ENCODE results near the gene PARD3. TPM values are rescaled to one million over a fixed set of nuclear protein-coding genes. Genes with fewer than 3 reads are reported as not detected.

The PARD3 gene
- total RNA-seq, 2 experiments from 2014 or later: 0.15 to 0.18 TPM

DNA sequence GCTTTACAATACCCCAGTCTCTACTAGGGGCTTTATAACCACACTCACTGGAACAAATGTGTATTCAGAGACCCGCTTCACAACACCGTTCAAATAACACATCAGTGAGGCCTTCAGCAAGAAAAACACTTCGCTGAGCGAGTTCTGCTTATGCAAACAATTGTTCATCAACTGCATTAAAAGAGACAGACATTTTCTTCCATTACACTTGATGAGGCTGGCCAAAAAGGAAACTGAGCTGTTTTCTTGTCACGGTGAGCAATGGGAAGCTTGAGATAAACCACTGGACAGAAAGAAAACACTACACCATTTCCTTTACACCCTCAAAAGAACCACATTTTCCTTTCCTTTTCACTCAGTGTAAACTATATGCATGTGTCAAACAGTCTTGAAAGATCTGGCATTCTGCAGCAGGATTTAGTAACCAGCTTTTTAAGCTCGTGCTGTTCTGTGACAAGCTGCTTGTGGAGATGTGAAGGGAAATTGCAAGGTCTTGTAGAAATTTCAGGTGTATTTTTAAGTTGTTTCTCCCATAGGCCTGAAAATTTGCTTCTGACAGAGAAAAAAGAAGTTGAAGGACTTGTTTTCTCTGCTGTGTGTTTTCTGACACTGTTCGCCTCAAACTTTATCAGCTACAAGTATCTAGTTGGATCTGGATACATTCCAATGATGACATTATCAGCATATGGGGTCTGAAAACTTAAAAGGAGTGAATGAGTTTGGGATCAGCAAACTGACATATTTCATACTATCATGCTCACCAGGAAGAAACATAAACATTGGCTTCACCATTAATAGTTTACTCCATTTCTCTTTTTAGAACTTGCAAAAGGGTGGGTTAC lies 693.1 kb downstream of the PARD3 start:
- Mint-ChIP-seq H3K27me3 (no peaks in the 10 kb centered on the region), H3K4me1 (peaks cover 19% of the 10 kb centered on the region), H3K36me3 (ENCODE audit: low read depth) (no peaks in the 10 kb centered on the region), H3K4me3 (no peak overlapping the region), H3K27ac (no peak overlapping the region), H3K9me3 (no peaks in the 10 kb centered on the region)
- no peak for DNase-seq
- POLR2A ChIA-PET: no interaction called here
- CTCF ChIA-PET: no interaction called here

DNA sequence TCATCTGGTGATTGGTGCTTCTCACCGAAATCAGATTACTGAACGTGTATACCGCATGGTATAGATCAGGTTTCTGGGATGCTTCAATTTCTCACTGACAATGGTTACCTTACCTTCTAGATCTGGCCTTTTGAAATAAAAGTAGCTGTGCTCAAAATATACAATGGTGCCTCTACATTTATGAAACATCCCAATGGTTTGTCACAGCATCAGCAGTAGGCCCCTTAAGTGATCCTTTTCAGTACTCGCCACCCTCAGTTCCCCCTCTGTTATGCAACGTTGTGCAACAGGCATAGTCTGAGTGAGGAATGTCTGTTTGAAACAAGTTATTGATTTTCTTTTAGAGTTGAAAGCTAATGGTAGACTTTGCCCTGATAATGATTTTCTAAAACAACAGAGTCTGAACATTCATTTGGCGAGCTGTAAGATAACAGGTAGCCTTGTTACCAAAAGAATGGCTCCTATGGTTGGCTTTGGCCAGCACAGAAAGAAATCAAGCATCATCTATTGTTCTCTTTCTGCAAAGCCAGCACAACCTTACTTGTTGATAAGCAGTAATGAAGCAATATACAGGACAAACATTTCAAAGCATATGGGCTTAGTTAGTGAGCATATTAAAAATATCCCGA lies 693.9 kb downstream of the PARD3 start:
- Mint-ChIP-seq H3K27ac (no peak overlapping the region), H3K9me3 (no peaks in the 10 kb centered on the region), H3K36me3 (ENCODE audit: low read depth) (no peaks in the 10 kb centered on the region), H3K27me3 (no peaks in the 10 kb centered on the region), H3K4me1 (peaks cover 19% of the 10 kb centered on the region), H3K4me3 (no peak overlapping the region)
- DNase-seq: no peak
- CTCF ChIA-PET: no interaction called here
- POLR2A ChIA-PET: no interaction called here

DNA sequence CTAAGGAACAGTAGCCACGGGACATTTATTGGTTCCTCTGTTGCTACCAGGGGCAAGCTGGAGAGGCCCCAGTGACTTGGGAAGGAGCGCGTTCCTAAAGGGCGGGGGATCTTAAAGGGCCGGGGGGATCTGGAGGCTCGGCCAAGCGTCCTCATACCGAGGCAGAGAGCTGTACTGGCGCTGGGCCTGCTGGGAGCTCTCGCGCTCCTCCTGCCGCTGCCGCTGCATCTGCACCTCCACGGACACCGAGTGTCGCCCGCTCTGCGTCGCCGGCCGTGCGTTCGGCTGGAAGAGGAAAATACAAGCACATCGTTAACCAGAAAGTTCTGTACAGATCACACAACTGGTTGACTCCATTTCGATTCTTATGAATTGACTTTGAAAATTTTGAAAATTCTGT lies 695.6 kb downstream of the PARD3 start:
- ChIA-PET CTCF (no interaction called here), POLR2A (no interaction called here)
- no peak overlapping the region for H3K4me3 Mint-ChIP-seq
- no peak overlapping the region for H3K27ac Mint-ChIP-seq
- H3K36me3 Mint-ChIP-seq (ENCODE audit: low read depth): no peaks in the 10 kb centered on the region
- DNase-seq: no peak
- H3K27me3 Mint-ChIP-seq: no peaks in the 10 kb centered on the region
- H3K4me1 Mint-ChIP-seq: peaks cover 19% of the 10 kb centered on the region
- no peaks in the 10 kb centered on the region for H3K9me3 Mint-ChIP-seq

DNA sequence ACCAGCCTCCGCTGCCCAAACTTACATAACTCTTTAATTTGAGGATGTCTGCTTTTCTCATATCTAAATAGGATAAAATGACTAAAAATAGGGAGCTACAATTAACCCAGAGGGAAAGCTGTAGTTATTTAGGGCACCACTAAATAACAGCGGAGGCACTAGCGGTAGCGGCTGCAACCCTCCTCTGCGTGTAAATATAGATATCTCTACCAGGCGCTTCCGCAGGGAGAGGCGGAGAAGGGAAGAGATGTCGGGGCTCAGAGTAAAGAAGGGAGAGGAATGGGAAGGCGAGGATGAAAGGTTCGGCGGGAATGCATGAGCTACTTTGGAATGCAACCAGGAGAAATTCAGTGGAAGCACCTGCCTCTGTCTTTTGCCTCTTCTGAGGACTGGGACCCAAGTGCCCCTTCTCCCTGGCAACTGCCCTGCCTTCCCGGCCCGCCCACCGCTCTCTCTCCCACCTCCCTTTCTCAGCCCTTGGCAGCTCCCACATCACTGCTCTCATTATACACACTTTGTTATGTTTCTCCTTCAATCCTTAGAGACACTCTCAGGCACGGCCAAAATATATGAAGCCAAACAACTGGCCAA lies 698.3 kb downstream of the PARD3 start:
- ChIA-PET CTCF (no interaction called here), POLR2A (no interaction called here)
- DNase-seq: no peak
- no peaks in the 10 kb centered on the region for H3K27me3 Mint-ChIP-seq
- H3K27ac Mint-ChIP-seq: no peak overlapping the region
- H3K4me3 Mint-ChIP-seq: no peak overlapping the region
- no peaks in the 10 kb centered on the region for H3K36me3 Mint-ChIP-seq (ENCODE audit: low read depth)
- H3K4me1 Mint-ChIP-seq: peaks cover 7% of the 10 kb centered on the region
- no peaks in the 10 kb centered on the region for H3K9me3 Mint-ChIP-seq

DNA sequence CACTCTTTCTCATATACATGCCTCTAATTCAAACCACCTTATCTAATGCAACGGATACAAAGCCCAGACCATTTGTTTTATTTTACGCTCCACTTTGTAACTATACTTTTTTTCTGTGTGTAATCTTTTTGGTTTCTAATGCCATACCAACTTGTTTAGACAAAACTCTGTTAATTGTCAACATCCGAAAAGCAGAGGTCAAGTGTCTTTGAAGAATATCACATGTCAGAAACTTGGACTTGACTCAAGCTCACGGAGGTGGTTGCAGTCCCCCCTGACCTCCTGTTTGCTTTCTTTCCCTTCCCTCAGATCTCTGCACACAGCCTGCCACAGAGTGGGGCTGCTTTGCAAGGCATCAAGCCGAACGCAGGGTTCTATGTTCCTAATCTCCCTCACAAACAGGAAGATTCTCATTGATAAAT lies 698.9 kb downstream of the PARD3 start:
- no peak overlapping the region for H3K27ac Mint-ChIP-seq
- POLR2A ChIA-PET: no interaction called here
- peaks cover 2% of the 10 kb centered on the region for H3K4me1 Mint-ChIP-seq

DNA sequence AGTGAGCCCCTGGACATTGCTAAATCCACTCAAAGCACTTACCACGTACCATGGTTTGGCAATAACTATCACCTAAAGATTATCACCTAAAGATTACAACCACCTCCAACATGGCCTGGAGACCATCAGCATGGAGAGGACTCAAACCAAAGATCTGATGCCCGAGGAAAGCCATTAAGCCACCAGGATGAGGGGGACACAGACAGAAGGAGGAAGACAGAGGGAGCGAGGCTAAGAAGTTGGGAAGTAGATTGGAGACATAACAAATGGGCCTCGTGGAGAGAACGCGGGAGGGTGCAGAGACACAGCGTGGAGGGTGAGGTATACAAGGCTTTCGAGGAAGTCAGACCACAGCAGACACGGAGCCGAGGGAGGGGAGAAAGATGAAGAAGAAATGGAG lies 700.2 kb downstream of the PARD3 start:
- ChIA-PET CTCF (no interaction called here), POLR2A (no interaction called here)
- H3K27ac Mint-ChIP-seq: no peak overlapping the region
- H3K27me3 Mint-ChIP-seq: no peaks in the 10 kb centered on the region
- H3K36me3 Mint-ChIP-seq (ENCODE audit: low read depth): no peaks in the 10 kb centered on the region
- H3K4me1 Mint-ChIP-seq: no peaks in the 10 kb centered on the region
- DNase-seq: no peak
- H3K4me3 Mint-ChIP-seq: no peak overlapping the region
- H3K9me3 Mint-ChIP-seq: no peaks in the 10 kb centered on the region

More for the DNA sequence above, 698.9 kb downstream of the PARD3 start:
- no peak overlapping the region for H3K4me3 Mint-ChIP-seq
- no peaks in the 10 kb centered on the region for H3K27me3 Mint-ChIP-seq
- CTCF ChIA-PET: no interaction called here
- no peak for DNase-seq
- no peaks in the 10 kb centered on the region for H3K36me3 Mint-ChIP-seq (ENCODE audit: low read depth)
- no peaks in the 10 kb centered on the region for H3K9me3 Mint-ChIP-seq

DNA sequence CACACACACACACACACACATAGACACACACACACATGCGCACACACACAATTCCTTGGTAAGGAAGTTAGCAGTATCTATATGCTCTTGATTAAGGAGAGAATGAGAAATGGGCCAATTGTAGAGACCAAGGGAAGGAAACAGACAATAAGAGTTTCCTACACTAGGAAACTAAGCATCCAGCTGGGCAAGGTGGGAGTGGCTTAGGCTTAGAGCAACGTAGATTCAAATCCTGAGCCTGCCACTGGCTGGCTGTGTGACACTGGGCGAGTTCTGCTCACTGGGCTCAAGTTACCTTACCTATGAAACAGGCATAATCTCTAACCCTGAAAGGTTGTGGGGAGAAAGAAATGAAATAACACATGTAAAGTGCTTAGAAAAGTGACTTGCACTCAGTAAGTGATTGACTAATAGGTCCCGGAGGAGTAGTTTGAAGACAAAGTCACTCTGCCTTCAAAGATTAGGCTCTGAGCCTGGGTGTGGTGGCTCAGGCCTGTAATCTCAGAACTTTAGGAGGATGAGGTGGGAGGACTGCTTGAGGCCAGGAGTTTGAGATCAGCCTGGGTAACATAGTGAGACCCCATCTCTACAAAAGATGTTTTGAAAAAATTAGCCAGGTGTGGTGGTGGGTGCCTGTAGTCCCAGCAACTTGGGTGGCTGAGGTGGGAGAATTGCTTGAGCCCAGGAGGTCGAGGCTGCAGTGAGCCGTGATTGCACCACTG lies 701.4 kb downstream of the PARD3 start:
- no peak for DNase-seq
- H3K4me3 Mint-ChIP-seq: no peak overlapping the region
- ChIA-PET CTCF (no interaction called here), POLR2A (no interaction called here)
- no peaks in the 10 kb centered on the region for H3K4me1 Mint-ChIP-seq
- no peak overlapping the region for H3K27ac Mint-ChIP-seq
- no peaks in the 10 kb centered on the region for H3K9me3 Mint-ChIP-seq
- H3K36me3 Mint-ChIP-seq (ENCODE audit: low read depth): no peaks in the 10 kb centered on the region
- H3K27me3 Mint-ChIP-seq: no peaks in the 10 kb centered on the region

DNA sequence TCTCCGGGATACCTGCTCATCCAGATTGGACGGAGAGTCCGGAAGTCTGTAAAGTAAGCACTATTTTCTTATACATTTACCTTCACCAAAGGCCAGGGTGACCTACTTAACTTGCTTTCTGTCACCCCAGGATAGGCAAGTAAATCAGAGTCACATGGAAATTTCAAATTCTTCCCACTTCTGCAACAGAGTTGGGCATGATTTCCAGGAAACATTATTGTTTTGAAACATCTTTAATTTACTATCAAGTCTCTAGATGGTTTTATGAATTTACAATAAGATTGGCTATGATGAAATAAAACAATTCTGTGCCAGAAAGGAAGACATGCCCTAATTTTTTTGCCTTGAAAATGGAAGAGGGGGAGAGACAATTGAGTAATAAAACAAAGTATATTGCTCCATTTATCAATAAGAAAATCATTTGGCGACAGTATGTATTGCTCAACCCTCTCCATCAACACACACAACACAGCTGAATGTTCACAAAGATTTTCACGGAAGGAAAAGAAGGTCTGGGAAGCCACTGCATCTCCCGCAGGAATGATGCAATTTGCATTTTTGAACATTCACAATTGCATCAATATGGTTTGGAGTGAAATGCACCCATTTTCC lies 702.8 kb downstream of the PARD3 start:
- H3K27ac Mint-ChIP-seq: no peak overlapping the region
- ChIA-PET POLR2A (no interaction called here), CTCF (no interaction called here)
- H3K9me3 Mint-ChIP-seq: no peaks in the 10 kb centered on the region
- H3K27me3 Mint-ChIP-seq: no peaks in the 10 kb centered on the region
- no peaks in the 10 kb centered on the region for H3K4me1 Mint-ChIP-seq
- no peaks in the 10 kb centered on the region for H3K36me3 Mint-ChIP-seq (ENCODE audit: low read depth)
- no peak for DNase-seq
- H3K4me3 Mint-ChIP-seq: no peak overlapping the region

DNA sequence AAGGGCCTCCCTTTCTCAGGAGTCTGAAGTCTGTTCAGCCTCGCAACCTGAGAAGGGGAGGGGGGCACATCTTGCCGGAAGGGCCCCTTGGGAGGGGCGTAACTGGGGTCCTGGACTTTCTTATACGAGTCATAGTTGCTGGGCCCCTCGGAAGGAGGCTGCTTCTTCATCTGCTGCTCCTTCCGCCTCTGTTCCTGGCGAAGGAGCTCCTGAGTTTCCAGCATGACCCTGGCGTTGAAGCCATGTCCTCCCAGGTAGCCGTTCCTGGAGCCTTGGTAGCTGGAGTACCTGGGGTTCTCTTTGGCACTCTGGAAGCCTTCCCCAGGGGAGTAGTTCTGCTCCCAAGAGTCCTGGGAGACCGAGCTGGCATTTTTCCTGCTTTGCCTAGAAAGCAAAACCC lies 703.9 kb downstream of the PARD3 start:
- DNase-seq: no peak
- H3K4me1 Mint-ChIP-seq: no peaks in the 10 kb centered on the region
- H3K4me3 Mint-ChIP-seq: no peak overlapping the region
- no peak overlapping the region for H3K27ac Mint-ChIP-seq
- no peaks in the 10 kb centered on the region for H3K36me3 Mint-ChIP-seq (ENCODE audit: low read depth)
- POLR2A ChIA-PET: no interaction called here
- H3K9me3 Mint-ChIP-seq: no peaks in the 10 kb centered on the region
- CTCF ChIA-PET: no interaction called here
- H3K27me3 Mint-ChIP-seq: no peaks in the 10 kb centered on the region

DNA sequence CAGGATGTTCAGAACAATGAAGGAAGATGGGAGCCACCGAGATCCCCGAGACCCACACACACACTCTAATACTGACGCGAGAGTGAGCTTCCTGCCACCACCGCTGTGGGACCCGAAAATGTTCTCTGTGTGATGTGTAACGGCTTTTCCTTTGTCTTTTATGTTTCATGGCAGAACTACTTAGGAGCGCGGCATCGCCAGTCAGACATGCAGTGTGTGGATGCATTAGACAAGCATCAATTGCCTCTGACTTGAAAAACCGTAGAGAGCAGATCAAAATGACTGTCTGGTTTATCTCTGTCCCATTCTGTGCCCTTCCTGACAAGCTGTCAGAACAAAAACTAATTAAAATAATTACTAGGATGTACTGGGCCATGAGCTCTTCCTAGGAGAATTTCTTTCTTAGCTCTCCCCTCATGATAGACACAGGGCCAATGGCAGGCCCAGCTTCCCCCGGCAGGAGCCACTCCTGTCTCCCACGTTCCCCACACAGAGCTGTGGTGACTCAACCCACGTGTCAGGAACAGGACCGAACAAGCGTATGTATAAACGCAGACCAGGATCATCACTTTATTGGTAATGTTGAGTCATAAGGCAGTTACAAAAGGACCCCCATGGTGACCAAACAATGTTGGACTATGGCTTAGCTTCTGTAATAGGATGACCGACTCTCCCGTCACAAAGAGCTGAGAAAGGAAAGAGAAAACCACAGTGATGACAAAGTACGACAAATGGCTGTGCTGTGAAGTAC lies 705.0 kb downstream of the PARD3 start:
- ChIA-PET POLR2A (no interaction called here), CTCF (no interaction called here)
- Mint-ChIP-seq H3K4me1 (no peaks in the 10 kb centered on the region), H3K9me3 (no peaks in the 10 kb centered on the region), H3K27me3 (no peaks in the 10 kb centered on the region), H3K4me3 (no peak overlapping the region), H3K36me3 (ENCODE audit: low read depth) (no peaks in the 10 kb centered on the region), H3K27ac (no peak overlapping the region)
- no peak for DNase-seq

DNA sequence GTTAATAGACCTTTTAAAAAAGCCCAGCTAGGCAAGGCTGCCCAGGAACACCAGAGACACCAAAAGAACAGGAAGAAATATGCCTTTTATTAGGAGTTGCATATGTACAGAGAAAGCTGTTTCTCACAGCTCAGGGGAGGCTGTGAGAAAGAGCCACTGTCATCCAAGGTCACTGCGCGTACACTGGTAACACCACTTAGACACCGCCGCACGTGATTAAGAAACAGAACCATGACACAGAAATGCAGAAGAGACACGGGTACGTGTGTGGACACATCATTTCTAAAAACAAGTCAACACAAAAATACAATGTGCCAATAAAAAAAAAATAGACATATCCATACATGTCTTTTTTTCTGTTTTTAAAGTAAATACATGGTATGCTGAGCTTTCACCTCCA lies 705.6 kb downstream of the PARD3 start:
- H3K4me3 Mint-ChIP-seq: no peak overlapping the region
- DNase-seq: no peak
- no peaks in the 10 kb centered on the region for H3K36me3 Mint-ChIP-seq (ENCODE audit: low read depth)
- H3K27me3 Mint-ChIP-seq: no peaks in the 10 kb centered on the region
- no peaks in the 10 kb centered on the region for H3K9me3 Mint-ChIP-seq
- ChIA-PET CTCF (no interaction called here), POLR2A (no interaction called here)
- H3K27ac Mint-ChIP-seq: no peak overlapping the region
- H3K4me1 Mint-ChIP-seq: no peaks in the 10 kb centered on the region

DNA sequence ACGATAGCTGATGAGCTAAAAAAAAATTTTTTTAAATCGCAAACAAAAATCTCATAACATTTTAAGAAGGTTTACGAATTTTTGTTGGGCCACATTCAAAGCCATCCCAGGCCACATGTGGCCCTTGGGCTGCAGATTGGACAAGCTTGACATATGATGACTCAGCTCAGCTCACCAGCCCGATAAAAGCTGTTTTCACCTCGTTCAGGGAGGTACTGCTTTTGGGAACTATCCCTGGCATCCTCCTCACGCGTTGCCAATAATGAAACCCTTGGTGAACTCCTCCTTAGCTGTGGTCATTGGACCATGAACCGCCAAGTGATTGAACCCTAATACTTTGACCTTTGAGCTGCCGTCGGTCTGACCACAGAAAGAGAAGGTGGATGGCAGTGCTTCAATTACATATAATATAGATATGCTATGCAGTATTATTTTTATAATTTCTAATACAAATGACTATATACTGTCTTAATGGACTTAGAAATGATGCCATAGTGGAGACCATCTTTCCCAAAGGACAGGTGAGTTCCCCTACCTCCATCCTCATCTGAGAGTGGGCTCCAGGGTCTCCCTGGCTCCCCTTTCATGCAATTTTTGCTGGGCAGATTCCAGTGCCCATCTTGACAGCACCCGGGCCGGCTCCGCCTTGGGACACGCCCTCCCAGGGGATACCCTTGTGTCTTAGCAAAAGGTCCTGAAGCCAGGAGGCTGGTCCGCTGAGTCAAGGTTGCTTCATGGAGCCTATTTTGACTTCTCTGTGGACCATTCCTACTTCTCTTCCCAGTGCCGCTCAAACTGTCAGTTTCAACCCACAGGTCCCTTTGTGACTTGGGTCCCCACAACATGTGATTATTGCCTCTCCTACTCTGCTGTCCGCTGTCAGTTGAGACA lies 707.2 kb downstream of the PARD3 start:
- Mint-ChIP-seq H3K4me1 (no peaks in the 10 kb centered on the region), H3K36me3 (ENCODE audit: low read depth) (no peaks in the 10 kb centered on the region)

More for the DNA sequence above, 707.2 kb downstream of the PARD3 start:
- CTCF ChIA-PET: no interaction called here
- no peak overlapping the region for H3K27ac Mint-ChIP-seq
- H3K27me3 Mint-ChIP-seq: no peaks in the 10 kb centered on the region
- POLR2A ChIA-PET: no interaction called here
- no peaks in the 10 kb centered on the region for H3K9me3 Mint-ChIP-seq
- no peak for DNase-seq
- H3K4me3 Mint-ChIP-seq: no peak overlapping the region

All from activated CD4-positive, alpha-beta memory T cell treated with anti-CD3 and anti-CD28 coated beads, Interleukin-2, amount 10 ng/mL, durations not matched to agents 7 days and 5 days (primary cell).